Liver (tissue), 9 donors: Measurements from ENCODE around the gene IZUMO1. TPM values are rescaled to one million over a fixed set of nuclear protein-coding genes. Genes with fewer than 3 reads are reported as not detected.

Source experiments
- DNase-seq: peaks from one replicate; pipeline ENCODE4 v3.0.0-alpha.2; 2017; ENCODE audit warnings: low spot score
- H3K27ac ChIP-seq, 2 donors: one replicate each; pipeline ENCODE4 v1.7.0; 2013; ENCODE audit warnings: inconsistent platforms in 2 of 2, low read length in 2 of 2, control low read depth in 1 of 2, low read depth in 1 of 2, mild to moderate bottlenecking in 1 of 2
- H3K27me3 ChIP-seq, 4 donors: one replicate each; pipeline versions ENCODE4 v1.6.1 to v1.7.0; 2013; ENCODE audit warnings: low read length in 3 of 4, inconsistent platforms in 1 of 4, mild to moderate bottlenecking in 1 of 4, moderate library complexity in 1 of 4; ENCODE audit not compliant: control insufficient read depth in 4 of 4, insufficient read depth in 4 of 4
- H3K36me3 ChIP-seq, 4 donors: one replicate each; pipeline versions ENCODE4 v1.6.1 to v1.7.0; 2013; ENCODE audit warnings: low read length in 3 of 4, mild to moderate bottlenecking in 3 of 4, low read depth in 1 of 4, moderate library complexity in 1 of 4; ENCODE audit not compliant: control insufficient read depth in 4 of 4, insufficient read depth in 3 of 4
- H3K4me1 ChIP-seq, 4 donors: one replicate each; pipeline versions ENCODE4 v1.6.1 to v1.7.0; 2013; ENCODE audit warnings: low read length in 3 of 4, mild to moderate bottlenecking in 3 of 4, moderate library complexity in 1 of 4; ENCODE audit not compliant: control insufficient read depth in 4 of 4, insufficient read depth in 4 of 4
- H3K4me3 ChIP-seq, 3 donors: one replicate each; pipeline versions ENCODE4 v1.6.1 to v1.7.0; 2013; ENCODE audit warnings: low read length in 3 of 3, control low read depth in 1 of 3, low read depth in 1 of 3, mild to moderate bottlenecking in 1 of 3
- H3K9ac ChIP-seq, 2 donors: one replicate each; pipeline ENCODE4 v1.7.0; 2013; ENCODE audit warnings: low read length in 2 of 2, mild to moderate bottlenecking in 2 of 2, moderate library complexity in 2 of 2, control low read depth in 1 of 2, low read depth in 1 of 2
- H3K9me3 ChIP-seq, 4 donors: one replicate each; pipeline versions ENCODE4 v1.6.1 to v1.7.0; 2013; ENCODE audit warnings: low read length in 3 of 4; ENCODE audit not compliant: control insufficient read depth in 4 of 4
- ATF3 ChIP-seq: IDR thresholded peaks from 2 replicates; pipeline ENCODE4 v1.6.1; 2016; ENCODE audit warnings: antibody characterized with exemption
- FOXA1 ChIP-seq: IDR thresholded peaks from 2 replicates; pipeline ENCODE4 v1.6.1; 2016; ENCODE audit warnings: antibody characterized with exemption
- FOXA2 ChIP-seq: IDR thresholded peaks from 2 replicates; pipeline ENCODE4 v1.6.1; 2016; ENCODE audit warnings: antibody characterized with exemption
- GABPA ChIP-seq, 2 donors: IDR thresholded peaks in 1 of 2; conservative IDR thresholded peaks in 1 of 2; 2 replicates each; pipeline ENCODE4 v1.6.1; 2016; ENCODE audit warnings: antibody characterized with exemption in 2 of 2, mild to moderate bottlenecking in 1 of 2, moderate library complexity in 1 of 2
- HNF4A ChIP-seq, 2 donors: conservative IDR thresholded peaks; 2 replicates each; pipeline ENCODE4 v1.6.1; 2016; ENCODE audit warnings: antibody characterized with exemption in 2 of 2, mild to moderate bottlenecking in 2 of 2
- HNF4G ChIP-seq: IDR thresholded peaks from 2 replicates; pipeline ENCODE4 v1.6.1; 2016; ENCODE audit warnings: antibody characterized with exemption
- JUND ChIP-seq, 2 donors: IDR thresholded peaks; 2 replicates each; pipeline ENCODE4 v1.6.1; 2016; ENCODE audit warnings: antibody characterized with exemption in 2 of 2
- NR2F2 ChIP-seq: IDR thresholded peaks from 2 replicates; pipeline ENCODE4 v1.6.1; 2016; ENCODE audit warnings: antibody characterized with exemption
- REST ChIP-seq: IDR thresholded peaks from 2 replicates; pipeline ENCODE4 v1.6.1; 2016; ENCODE audit warnings: antibody characterized with exemption, mild to moderate bottlenecking
- SP1 ChIP-seq: IDR thresholded peaks from 2 replicates; pipeline ENCODE4 v1.6.1; 2018; ENCODE audit warnings: antibody characterized with exemption, mild to moderate bottlenecking
- ZBTB33 ChIP-seq: IDR thresholded peaks from 2 replicates; pipeline ENCODE4 v1.6.1; 2016; ENCODE audit warnings: antibody characterized with exemption
- WGBS: extraction: QIAGEN DNeasy Blood & Tissue Kit; methylation state at CpG from one replicate; pipeline ENCODE4 v1.1.7; 2013; 5-methylcytosine and 5-hydroxymethylcytosine counted together
- polyA plus RNA-seq, 2 donors: library from polyadenylated mRNA; stranded (reverse) in 1 of 2; unstranded in 1 of 2; fragments of 200-250 nt in 1 of 2; fragments of >200 nt in 1 of 2; fragmentation: Nextera tagmentation in 1 of 2; extraction: Ambion mirVana in 1 of 2; gene quantifications; one replicate each; pipeline versions ENCODE4 v1.2.1 to v1.2.3, GENCODE V29; 2013 to 2015
- total RNA-seq, 2 donors: library from RNA; depleted of rRNA; stranded (reverse); fragments of >200 nt; gene quantifications; one replicate each; pipeline ENCODE4 v1.2.3, GENCODE V29; 2014
- TF ChIP-seq, protein P1 (sequence below): fragments of 150-350 bp; IDR thresholded peaks from 2 replicates; pipeline ENCODE4 v1.5.1; 2017; ENCODE audit warnings: improper control_type of control experiment, low read depth, low read length; ENCODE audit not compliant: missing input control
- TF ChIP-seq, protein P2 (sequence below): IDR thresholded peaks from 2 replicates; pipeline ENCODE4 v1.6.1; 2016; ENCODE audit warnings: antibody characterized with exemption
- donor health status: healthy.
- donor health status: healthy.
- donor health status: healthy.
- donor health status: healthy.
- donor health status: healthy.

IZUMO1 gene
- total and polyA plus RNA-seq, 4 donors = 0.33 to 0.47 TPM; not detected in 2

DNA sequence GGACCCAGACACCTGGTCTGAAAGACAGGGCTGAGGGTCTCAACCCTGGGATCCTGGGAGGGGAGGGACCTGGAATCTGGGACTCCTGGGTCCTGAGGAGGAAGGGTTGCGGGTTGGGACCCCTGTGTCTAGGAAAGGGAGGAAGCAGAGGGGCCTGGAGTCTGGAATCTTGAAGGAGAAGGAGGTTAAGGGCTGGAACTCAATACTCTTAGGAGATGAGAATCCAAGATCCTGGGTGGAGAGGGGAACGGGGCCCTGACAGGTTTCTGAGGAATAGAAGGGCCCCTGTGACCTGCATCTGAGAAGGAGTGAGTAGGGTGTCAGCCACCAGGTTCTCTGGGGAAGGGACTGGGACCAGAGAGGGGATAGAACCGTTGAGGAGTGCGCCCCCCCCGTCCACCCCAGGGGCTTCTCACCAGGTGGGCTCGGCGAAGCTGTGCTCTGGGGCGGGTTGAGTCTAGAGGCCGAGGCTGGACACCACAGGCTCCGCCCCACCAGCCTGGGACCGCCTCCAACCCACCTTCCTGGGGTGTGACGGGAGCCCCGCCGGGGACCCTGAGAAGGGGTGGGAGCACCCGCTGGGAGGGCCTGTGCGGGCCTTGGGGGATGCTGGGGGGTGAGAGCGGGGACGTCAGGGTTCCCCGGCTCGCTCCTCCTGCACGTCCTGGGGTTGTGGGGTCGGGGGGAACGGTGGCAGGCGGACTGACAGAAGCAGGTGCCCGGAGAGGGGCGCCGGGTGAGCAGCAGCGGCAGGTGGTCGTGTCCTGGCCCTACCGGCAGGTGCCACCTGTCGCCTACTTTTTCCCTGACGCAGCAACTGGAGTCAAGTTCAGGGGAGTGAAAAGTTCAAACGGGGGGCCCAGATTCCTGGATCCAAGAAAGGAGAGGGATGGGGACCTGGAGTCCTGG, 27.2 kb downstream of the IZUMO1 start, which contains the start of gene MAMSTR:
Gene MAMSTR, minus strand, starts transcription at position 463 of the 909 bp plus-strand sequence. CDS start 694 bp downstream, outside the sequence.
- peaks cover 0 to 19% (median 12%) of the 10 kb centered on the region in 4 donors for H3K4me1 ChIP-seq
- H3K4me3 ChIP-seq = no peak within 1 kb of the TSS
- H3K36me3 ChIP-seq = no peaks in the 10 kb centered on the region
- no peaks in the 10 kb centered on the region for H3K27me3 ChIP-seq
- H3K9ac ChIP-seq = no peak within 1 kb of the TSS
- H3K9me3 ChIP-seq = no peaks in the 10 kb centered on the region
- TF ChIP-seq HNF4G (no peak), NR2F2 (no peak), ZBTB33 (no peak), HNF4A (conservative IDR thresholded peaks at IDR 0.05) (no peak), ATF3 (no peak), SP1 (no peak), GABPA (IDR thresholded peaks at IDR 0.05 in 1 of 2, conservative IDR thresholded peaks at IDR 0.05 in 1 of 2) (no peak), JUND (IDR thresholded peaks at IDR 0.05) (no peak), REST (no peak), FOXA2 (no peak)
- TF ChIP-seq, protein P1, sequence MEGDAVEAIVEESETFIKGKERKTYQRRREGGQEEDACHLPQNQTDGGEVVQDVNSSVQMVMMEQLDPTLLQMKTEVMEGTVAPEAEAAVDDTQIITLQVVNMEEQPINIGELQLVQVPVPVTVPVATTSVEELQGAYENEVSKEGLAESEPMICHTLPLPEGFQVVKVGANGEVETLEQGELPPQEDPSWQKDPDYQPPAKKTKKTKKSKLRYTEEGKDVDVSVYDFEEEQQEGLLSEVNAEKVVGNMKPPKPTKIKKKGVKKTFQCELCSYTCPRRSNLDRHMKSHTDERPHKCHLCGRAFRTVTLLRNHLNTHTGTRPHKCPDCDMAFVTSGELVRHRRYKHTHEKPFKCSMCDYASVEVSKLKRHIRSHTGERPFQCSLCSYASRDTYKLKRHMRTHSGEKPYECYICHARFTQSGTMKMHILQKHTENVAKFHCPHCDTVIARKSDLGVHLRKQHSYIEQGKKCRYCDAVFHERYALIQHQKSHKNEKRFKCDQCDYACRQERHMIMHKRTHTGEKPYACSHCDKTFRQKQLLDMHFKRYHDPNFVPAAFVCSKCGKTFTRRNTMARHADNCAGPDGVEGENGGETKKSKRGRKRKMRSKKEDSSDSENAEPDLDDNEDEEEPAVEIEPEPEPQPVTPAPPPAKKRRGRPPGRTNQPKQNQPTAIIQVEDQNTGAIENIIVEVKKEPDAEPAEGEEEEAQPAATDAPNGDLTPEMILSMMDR = no peak
- TF ChIP-seq, protein P2, sequence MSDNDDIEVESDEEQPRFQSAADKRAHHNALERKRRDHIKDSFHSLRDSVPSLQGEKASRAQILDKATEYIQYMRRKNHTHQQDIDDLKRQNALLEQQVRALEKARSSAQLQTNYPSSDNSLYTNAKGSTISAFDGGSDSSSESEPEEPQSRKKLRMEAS = no peak
- WGBS = 83% methylated on average over 33 of the region's 33 CpGs
- H3K27ac ChIP-seq = peak within 1 kb of the TSS; percentile 78 to 90
- DNase-seq = no peak

- no peak overlapping the region for H3K4me3 ChIP-seq
- no peaks in the 10 kb centered on the region for H3K36me3 ChIP-seq
- peaks cover 0 to 20% (median 13%) of the 10 kb centered on the region in 4 donors for H3K4me1 ChIP-seq
- DNase-seq = no peak
- WGBS = 68% methylated on average over 15 of the region's 15 CpGs
- no peak overlapping the region for H3K27ac ChIP-seq
- H3K9ac ChIP-seq = no peak overlapping the region
- H3K27me3 ChIP-seq = no peaks in the 10 kb centered on the region
- no peaks in the 10 kb centered on the region for H3K9me3 ChIP-seq
- TF ChIP-seq FOXA1 = no peak
- no peak for TF ChIP-seq REST
- peak; percentile 82 for TF ChIP-seq NR2F2
- TF ChIP-seq ZBTB33 = no peak
Measured at GRCh38 chr19:48718711-48719231, 27.9 kb downstream of the IZUMO1 start.
